Activated CD8-positive, alpha-beta memory T cell treated with anti-CD3 and anti-CD28 coated beads for 24 hours (primary cell): ENCODE results near the gene WASL.

Experiments used
- DNase-seq: peaks from one replicate; pipeline ENCODE4 v3.0.0-alpha.2; 2020

WASL gene

GRCh38 chr7:123687727-123688126 is 61.1 kb downstream of the WASL start:
- DNase-seq = no peak

- DNase-seq = no peak
Measured at GRCh38 chr7:123687161-123687560, 61.6 kb downstream of the WASL start.

- no peak for DNase-seq
Measured at GRCh38 chr7:123682690-123683089, 66.1 kb downstream of the WASL start.

GRCh38 chr7:123681561-123681960 is 67.2 kb downstream of the WASL start:
- DNase-seq = no peak

- DNase-seq = no peak
Measured at GRCh38 chr7:123680580-123680979, 68.2 kb downstream of the WASL start.

- DNase-seq = no peak
Measured at GRCh38 chr7:123679614-123680013, 69.2 kb downstream of the WASL start.

GRCh38 chr7:123677061-123677715 is 71.6 kb downstream of the WASL start:
- DNase-seq = no peak

GRCh38 chr7:123675181-123675473 is 73.7 kb downstream of the WASL start:
- DNase-seq = no peak

GRCh38 chr7:123674399-123675180 is 74.2 kb downstream of the WASL start:
- no peak for DNase-seq

GRCh38 chr7:123673752-123674398 is 74.9 kb downstream of the WASL start:
- no peak for DNase-seq

GRCh38 chr7:123673137-123673732 is 75.6 kb downstream of the WASL start:
- no peak for DNase-seq

- no peak for DNase-seq
Measured at GRCh38 chr7:123669485-123669884, 79.3 kb downstream of the WASL start.

GRCh38 chr7:123666492-123666891 is 82.3 kb downstream of the WASL start:
- no peak for DNase-seq

GRCh38 chr7:123665896-123666295 is 82.9 kb downstream of the WASL start:
- no peak for DNase-seq

- no peak for DNase-seq
Measured at GRCh38 chr7:123665157-123665556, 83.6 kb downstream of the WASL start.

- no peak for DNase-seq
Measured at GRCh38 chr7:123663200-123663599, 85.6 kb downstream of the WASL start.

GRCh38 chr7:123662755-123663154 is 86.0 kb downstream of the WASL start:
- no peak for DNase-seq

- DNase-seq = no peak
Measured at GRCh38 chr7:123662293-123662692, 86.5 kb downstream of the WASL start.

- DNase-seq = no peak
Measured at GRCh38 chr7:123661765-123662164, 87.0 kb downstream of the WASL start.

- DNase-seq = no peak
Measured at GRCh38 chr7:123660514-123661354, 88.1 kb downstream of the WASL start.

GRCh38 chr7:123658023-123658422 is 90.8 kb downstream of the WASL start:
- DNase-seq = no peak

GRCh38 chr7:123657304-123657685 is 91.5 kb downstream of the WASL start:
- DNase-seq = no peak
